Measurements from ENCODE around the gene PPM1A. TPM values are rescaled to one million over a fixed set of nuclear protein-coding genes. Genes with fewer than 3 reads are reported as not detected.
A peak's percentile ranks its signal among the peaks of the same experiment; 100 is the strongest.

Gene PPM1A
- total and polyA plus RNA-seq, 9 of the 15 experiments (the other 6 are each of a cell fraction or from before 2014, with no cell fraction given), result 5.5 to 23.9 (median 15.2) TPM

GRCh38 chr14:60249321-60250256 lies 568 bp downstream of the PPM1A start (continued):
- no peak for TF ChIP-seq PRDM10 (IDR thresholded peaks at IDR 0.05; ENCODE audit: partially characterized antibody)
- no peak for TF ChIP-seq PHTF2 (CRISPR knock-in tag; IDR thresholded peaks at IDR 0.05)
- peak; percentile 42 for TF ChIP-seq CXXC5 (CRISPR knock-in tag; IDR thresholded peaks at IDR 0.05)
- TF ChIP-seq MAZ (CRISPR knock-in tag; conservative IDR thresholded peaks at IDR 0.05 in 1 of 2, IDR thresholded peaks at IDR 0.05 in 1 of 2), result peak; percentile 47 to 71
- 0 out of 4 replicates have a peak, but pooled peaks of 1 of the 2 experiments have one; percentile 22 for TF ChIP-seq NONO (IDR thresholded peaks at IDR 0.05; ENCODE audit: low read depth in 2 of 2, low read length in 1 of 2)
- no peak for TF ChIP-seq CLOCK (CRISPR knock-in tag; IDR thresholded peaks at IDR 0.05; ENCODE audit: borderline replicate concordance)
- no peak for TF ChIP-seq ZKSCAN3 (CRISPR knock-in tag; IDR thresholded peaks at IDR 0.05)
- no peak for TF ChIP-seq KDM4B (IDR thresholded peaks at IDR 0.05; ENCODE audit: borderline replicate concordance in 2 of 2, low read depth in 1 of 2)
- no peak for TF ChIP-seq ATF4 (CRISPR knock-in tag; IDR thresholded peaks at IDR 0.05)
- TF ChIP-seq NR2C2 (CRISPR knock-in tag; IDR thresholded peaks at IDR 0.05), result no peak
- no peak for TF ChIP-seq NR2C2 (tag; IDR thresholded peaks at IDR 0.05)
- 0 out of 2 replicates have a peak, but pooled peaks have one; percentile 27 for TF ChIP-seq POLR2H (tag; IDR thresholded peaks at IDR 0.05; ENCODE audit: low read depth)
- no peak for TF ChIP-seq HMG20A (CRISPR knock-in tag; conservative IDR thresholded peaks at IDR 0.05)
- no peak for TF ChIP-seq SIX5 (IDR thresholded peaks at IDR 0.05; ENCODE audit: borderline replicate concordance in 1 of 2, insufficient read depth in 1 of 2, low read depth in 1 of 2, low read length in 2 of 2)
- TF ChIP-seq, protein P1, sequence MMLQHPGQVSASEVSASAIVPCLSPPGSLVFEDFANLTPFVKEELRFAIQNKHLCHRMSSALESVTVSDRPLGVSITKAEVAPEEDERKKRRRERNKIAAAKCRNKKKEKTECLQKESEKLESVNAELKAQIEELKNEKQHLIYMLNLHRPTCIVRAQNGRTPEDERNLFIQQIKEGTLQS (IDR thresholded peaks at IDR 0.05), result no peak
- TF ChIP-seq, protein P1 (CRISPR knock-in tag; conservative IDR thresholded peaks at IDR 0.05), result no peak

Data from K562 (cell line).